Stimulated activated CD8-positive, alpha-beta memory T cell treated with anti-CD3 and anti-CD28 coated beads, Interleukin-4, amount 100 ng/mL, for 48 hours (primary cell): ENCODE results near the gene POGK.
"Not testable (repeated sequence)": the region's sequence is repeated elsewhere in the genome, so short reads cannot be mapped to it uniquely, and the experiment has no call there.

Experiments used
- DNase-seq: peaks from one replicate; pipeline ENCODE4 v3.0.0-alpha.2; 2020

The POGK gene, protein sequence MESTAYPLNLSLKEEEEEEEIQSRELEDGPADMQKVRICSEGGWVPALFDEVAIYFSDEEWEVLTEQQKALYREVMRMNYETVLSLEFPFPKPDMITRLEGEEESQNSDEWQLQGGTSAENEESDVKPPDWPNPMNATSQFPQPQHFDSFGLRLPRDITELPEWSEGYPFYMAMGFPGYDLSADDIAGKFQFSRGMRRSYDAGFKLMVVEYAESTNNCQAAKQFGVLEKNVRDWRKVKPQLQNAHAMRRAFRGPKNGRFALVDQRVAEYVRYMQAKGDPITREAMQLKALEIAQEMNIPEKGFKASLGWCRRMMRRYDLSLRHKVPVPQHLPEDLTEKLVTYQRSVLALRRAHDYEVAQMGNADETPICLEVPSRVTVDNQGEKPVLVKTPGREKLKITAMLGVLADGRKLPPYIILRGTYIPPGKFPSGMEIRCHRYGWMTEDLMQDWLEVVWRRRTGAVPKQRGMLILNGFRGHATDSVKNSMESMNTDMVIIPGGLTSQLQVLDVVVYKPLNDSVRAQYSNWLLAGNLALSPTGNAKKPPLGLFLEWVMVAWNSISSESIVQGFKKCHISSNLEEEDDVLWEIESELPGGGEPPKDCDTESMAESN

GRCh38 chr1:166838766-166839599 is at the start of gene POGK:
TSS of gene POGK (plus strand) at chr1:166839475. CDS start at chr1:166840957, 1,482 bp downstream.
- peak; percentile 90 for DNase-seq

GRCh38 chr1:166796620-166797236 is 42.5 kb upstream of the POGK start:
- DNase-seq = no peak

GRCh38 chr1:166808952-166809351 is 30.3 kb upstream of the POGK start:
- DNase-seq = no peak

DNA sequence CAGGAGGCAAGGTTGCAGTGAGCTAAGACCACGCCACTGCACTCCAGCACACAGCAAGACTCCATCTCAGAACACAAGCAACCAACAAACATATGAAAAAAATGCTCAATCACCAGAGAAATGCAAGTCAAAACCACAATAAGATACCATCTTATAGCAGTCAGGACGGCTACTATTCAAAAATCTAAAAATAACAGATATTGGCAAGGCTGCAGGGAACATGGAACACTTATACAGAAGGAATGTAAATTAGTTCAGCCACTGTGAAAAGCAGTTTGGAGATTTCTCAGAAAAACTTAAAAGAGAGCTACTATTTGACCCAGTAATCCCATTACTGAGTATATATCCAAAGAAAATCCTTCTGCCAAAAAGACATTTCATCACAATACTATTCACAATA is 27.6 kb upstream of the POGK start:
- DNase-seq = no peak

DNA sequence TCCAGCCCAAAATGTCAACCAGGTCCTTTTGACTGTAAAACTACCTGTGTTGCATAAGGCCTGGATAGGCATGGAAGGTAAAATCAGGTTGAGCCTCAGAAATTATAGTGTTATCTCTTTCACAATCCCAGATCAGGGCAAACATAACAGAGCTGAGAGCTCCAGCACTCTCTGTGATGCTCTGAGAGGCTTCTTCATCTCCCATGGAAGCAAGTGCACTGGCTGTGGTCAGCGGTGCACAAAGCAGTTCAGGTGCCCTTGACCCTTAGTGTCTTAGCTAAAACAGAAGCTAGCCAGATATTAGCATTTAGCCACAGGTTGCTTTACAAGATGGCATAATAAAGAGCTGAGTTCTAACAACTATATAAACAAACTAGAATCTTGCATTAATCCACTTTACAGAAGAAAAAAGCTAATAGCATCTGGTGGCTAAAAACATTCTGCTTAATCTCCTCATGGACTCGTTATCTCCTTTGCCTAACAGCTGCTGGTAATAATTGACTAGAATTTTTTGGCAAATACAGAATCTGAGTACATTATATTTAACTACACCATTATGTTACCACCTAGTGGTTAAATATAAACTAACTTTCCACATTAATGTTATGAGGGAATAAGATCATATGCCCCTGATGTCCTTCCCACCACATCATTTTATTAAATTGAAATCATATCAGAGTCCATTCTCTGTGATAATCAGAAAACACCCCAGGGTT is 25.6 kb upstream of the POGK start:
- DNase-seq = no peak

GRCh38 chr1:166814611-166815010 is 24.7 kb upstream of the POGK start:
- DNase-seq = no peak

DNA sequence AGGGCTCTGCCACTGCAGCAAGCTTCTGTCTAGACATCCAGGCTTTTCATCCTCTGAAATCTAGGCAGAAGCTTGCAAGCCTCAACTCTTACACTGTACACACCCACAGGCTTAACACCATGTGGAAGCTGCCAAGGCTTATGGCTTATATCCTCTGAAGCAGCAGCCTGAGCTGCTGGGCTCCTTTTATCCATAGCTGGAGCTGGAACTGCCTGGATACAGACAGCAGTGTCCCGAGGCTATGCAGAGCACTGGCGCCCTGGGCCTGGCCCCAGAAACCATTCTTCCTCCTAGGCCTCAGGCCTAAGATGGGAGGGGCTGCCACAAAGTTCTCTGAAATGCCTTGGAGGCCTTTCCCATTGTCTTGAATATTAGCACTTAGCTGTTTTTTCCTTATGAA is 19.3 kb upstream of the POGK start:
- no peak for DNase-seq

- no peak for DNase-seq
Observed at GRCh38 chr1:166822385-166822784, 16.9 kb upstream of the POGK start.

GRCh38 chr1:166827426-166827825 is 11.8 kb upstream of the POGK start:
- no peak for DNase-seq

DNA sequence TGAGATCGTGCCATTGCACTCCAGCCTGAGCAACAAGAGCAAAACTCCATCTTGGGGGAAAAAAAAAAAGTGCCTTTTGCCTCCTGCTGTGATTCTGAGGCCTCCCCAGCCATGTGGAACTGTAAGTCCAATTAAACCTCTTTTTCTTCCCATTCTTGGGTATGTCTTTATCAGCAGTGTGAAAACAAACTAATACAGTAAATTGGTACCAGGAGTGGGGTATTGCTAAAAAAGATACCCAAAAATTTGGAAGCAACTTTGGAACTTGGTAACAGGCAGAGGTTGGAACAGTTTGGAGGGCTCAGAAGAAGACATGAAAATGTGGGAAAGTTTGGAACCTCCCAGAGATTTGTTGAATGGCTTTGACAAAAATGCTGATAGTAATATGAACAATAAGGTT is 9.5 kb upstream of the POGK start:
- not testable (repeated sequence) for DNase-seq

GRCh38 chr1:166836733-166837132 is 2.5 kb upstream of the POGK start:
- no peak for DNase-seq

- peak; percentile 66 for DNase-seq
Observed at GRCh38 chr1:166839600-166840308, 479 bp downstream of the POGK start.

GRCh38 chr1:166840309-166841274 is 1.3 kb downstream of the POGK start:
- no peak for DNase-seq

- DNase-seq = no peak
Observed at GRCh38 chr1:166843322-166843721, 4.0 kb downstream of the POGK start.

DNA sequence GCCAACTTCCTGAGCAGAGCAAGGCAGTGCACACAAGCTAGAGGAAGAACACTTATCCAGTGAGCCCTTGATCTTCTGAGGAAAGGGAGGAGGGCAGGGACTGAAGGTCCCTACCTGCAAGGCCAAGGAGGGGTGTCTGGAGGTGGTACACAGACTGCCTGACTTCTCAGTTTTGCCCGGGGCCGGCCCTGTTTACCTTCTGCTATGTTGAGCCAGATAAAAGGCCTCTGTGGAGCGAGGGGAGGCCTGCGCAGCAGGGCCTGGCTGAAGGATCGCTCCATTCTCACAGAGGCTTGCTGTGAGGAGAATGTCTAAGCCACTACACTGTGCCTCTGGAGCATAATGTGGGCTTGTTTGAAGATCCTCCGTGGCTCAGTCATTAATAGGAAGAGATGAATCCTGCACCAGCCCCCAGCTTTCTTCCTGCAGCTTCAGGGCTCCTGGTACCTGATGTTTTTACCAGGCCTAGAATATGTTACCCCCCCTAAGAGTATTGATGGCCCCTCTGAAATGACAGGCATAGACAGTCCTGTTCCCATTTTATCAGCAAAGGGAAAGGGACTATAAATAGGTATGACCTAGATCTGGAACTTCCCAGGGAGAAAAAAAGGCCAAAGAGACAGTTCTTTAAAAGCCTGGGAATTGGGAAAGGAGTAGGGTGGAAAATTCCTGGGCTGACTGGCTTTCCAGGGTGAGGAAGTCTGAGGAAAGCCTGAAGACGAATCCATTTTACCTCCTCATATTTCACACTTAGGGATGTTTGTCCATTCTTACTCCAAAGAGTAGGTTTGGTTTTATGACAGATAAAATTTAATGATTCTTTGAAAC is 4.7 kb downstream of the POGK start:
- DNase-seq = no peak

- no peak for DNase-seq
Observed at GRCh38 chr1:166844791-166845190, 5.5 kb downstream of the POGK start.

DNA sequence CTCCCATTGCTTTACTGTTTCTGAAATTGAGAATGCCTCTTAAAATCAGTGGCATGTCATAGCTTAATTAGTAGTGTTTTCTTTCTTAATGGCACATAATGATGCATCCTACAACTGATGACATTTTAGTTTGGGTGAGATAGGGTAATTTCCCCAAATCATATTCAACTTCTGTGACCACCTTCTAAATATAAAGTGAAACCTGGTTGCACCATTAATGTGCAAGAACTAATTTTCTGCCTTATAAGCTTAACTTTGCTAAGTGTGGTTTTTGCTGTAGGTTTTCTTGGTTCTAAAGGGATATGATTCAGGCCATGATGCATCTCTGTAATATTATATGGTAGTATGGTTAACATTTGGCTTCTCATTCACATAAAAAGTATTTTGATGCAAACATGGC is 8.9 kb downstream of the POGK start:
- no peak for DNase-seq

DNA sequence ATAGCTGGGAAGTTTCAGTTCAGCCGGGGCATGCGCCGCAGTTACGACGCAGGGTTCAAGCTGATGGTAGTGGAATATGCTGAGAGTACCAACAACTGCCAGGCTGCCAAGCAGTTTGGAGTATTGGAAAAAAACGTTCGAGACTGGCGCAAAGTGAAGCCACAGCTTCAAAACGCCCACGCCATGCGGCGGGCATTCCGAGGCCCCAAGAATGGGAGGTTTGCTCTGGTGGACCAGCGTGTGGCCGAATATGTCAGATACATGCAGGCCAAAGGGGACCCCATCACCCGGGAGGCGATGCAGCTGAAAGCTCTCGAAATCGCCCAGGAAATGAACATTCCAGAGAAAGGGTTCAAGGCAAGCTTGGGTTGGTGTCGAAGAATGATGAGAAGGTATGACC is 9.9 kb downstream of the POGK start:
- DNase-seq = no peak

GRCh38 chr1:166852918-166853317 is 13.6 kb downstream of the POGK start:
- DNase-seq = no peak

DNA sequence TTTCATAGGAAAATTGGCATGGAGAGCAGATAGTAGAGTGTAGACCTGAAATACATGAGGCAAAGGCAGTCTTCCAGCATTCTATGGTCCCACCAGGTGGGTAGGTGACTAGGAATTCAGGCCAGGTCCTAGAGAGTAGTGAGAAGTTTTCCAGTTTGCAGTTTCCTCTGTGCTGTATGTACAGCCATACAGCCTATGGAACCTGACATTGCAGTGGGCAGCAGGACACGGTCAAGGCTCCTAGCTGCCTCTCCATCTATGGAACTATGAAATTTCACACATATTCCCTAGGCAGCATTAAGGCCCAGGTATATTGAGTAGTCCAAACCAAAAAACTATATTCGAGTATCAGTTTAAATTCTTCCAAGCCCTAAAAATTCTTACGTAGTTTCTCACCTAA is 16.3 kb downstream of the POGK start:
- DNase-seq = no peak
